ENCODE results near the gene AGK.

DNA sequence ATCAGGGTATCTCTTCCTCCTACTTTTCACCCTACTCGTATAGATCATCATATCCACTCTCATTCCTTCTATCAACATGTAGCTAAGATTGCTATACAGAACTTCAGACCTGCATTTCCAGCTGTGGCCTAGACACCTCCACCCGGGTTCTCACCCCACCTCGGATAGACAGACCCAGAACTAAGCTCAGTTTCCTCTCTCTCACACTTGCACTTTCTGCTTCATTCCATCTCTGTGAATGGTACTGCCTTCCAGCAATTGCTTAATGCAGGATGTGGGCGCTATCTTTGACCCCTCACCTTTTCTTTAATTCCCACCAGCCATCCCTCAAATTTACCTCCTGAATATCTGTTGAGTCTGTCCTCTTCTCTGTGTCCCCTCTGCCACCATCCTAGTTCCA is 35.7 kb downstream of the AGK start:
- TF ChIP-seq, protein P1, sequence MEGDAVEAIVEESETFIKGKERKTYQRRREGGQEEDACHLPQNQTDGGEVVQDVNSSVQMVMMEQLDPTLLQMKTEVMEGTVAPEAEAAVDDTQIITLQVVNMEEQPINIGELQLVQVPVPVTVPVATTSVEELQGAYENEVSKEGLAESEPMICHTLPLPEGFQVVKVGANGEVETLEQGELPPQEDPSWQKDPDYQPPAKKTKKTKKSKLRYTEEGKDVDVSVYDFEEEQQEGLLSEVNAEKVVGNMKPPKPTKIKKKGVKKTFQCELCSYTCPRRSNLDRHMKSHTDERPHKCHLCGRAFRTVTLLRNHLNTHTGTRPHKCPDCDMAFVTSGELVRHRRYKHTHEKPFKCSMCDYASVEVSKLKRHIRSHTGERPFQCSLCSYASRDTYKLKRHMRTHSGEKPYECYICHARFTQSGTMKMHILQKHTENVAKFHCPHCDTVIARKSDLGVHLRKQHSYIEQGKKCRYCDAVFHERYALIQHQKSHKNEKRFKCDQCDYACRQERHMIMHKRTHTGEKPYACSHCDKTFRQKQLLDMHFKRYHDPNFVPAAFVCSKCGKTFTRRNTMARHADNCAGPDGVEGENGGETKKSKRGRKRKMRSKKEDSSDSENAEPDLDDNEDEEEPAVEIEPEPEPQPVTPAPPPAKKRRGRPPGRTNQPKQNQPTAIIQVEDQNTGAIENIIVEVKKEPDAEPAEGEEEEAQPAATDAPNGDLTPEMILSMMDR (IDR thresholded peaks at IDR 0.05) = no peak
- TF ChIP-seq CBFB (CRISPR knock-in tag; IDR thresholded peaks at IDR 0.05; ENCODE audit: low read depth) (no peak), PRDM15 (CRISPR knock-in tag; IDR thresholded peaks at IDR 0.05) (no peak), JAZF1 (CRISPR knock-in tag; IDR thresholded peaks at IDR 0.05) (no peak), FOXK1 (CRISPR knock-in tag; IDR thresholded peaks at IDR 0.05) (no peak), ESRRA (CRISPR knock-in tag; IDR thresholded peaks at IDR 0.05; ENCODE audit: borderline replicate concordance) (no peak), FOXJ3 (CRISPR knock-in tag; IDR thresholded peaks at IDR 0.05; ENCODE audit: borderline replicate concordance) (no peak), USF1 (CRISPR knock-in tag; IDR thresholded peaks at IDR 0.05) (no peak), ETV6 (CRISPR knock-in tag; IDR thresholded peaks at IDR 0.05) (no peak), HMGXB4 (CRISPR knock-in tag; IDR thresholded peaks at IDR 0.05) (no peak)
